Activated CD4-positive, CD25-positive, alpha-beta regulatory T cell treated with anti-CD3 and anti-CD28 coated beads, Interleukin-2, amount 50 U/mL, for 16 hours (primary cell): ENCODE measurements around the gene CENPP.
"Not testable (repeated sequence)": the region's sequence is repeated elsewhere in the genome, so short reads cannot be mapped to it uniquely, and the experiment has no call there.

Experiments used
- DNase-seq: peaks from one replicate; pipeline ENCODE4 v3.0.0-alpha.2; 2020; ENCODE audit warnings: low read depth, low spot score

Gene CENPP

GRCh38 chr9:92535940-92536850, 210.4 kb downstream of the CENPP start, which contains the start of gene ECM2:
TSS of gene ECM2 (minus strand) at chr9:92535990. CDS start at chr9:92522866, 13,124 bp downstream.
- DNase-seq, result no peak

DNA sequence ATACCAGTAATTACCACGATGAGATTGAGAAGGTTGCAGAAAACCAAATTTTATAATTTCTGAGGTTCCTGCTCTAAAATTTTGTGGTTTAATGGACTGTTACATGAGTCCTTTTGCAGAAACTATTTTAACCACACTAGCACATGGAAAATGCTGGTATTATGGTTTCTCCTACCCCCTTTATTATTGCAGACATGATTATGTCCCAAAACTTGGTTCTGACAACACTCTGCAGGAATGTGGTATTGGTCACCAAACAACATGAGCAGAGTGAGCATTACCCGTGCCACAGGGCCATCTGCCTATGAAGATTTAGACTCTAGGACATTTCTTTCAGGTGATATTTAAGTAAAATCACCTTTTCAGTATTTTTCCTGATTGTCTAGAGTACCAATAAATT, 212.8 kb downstream of the CENPP start:
- DNase-seq, result no peak

- no peak for DNase-seq
Observed at GRCh38 chr9:92543972-92544371, 218.2 kb downstream of the CENPP start.

DNA sequence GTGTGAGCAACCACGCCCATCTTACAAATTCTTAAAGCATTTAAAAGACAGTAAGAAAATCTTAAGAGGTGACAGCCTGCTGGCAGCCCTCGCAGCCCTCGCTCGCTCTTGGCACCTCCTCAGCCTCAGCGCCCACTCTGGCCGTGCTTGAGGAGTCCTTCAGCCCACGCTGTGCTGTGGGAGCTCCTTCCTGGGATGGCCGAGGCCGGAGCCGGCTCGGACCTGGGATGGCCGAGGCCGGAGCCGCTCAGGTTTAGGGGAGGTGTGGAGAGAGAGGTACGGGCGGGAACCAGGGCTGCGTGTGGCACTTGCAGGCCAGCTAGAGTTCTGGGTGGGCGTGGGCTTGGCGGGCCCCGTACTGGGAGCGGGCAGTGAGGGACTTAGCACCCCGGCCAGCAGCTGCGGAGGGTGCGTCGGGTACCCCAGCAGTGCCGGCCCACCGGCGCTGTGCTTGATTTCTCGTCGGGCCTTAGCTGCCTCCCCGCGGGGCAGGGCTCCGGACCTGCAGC, 219.3 kb downstream of the CENPP start:
- DNase-seq, result no peak

- no peak for DNase-seq
Observed at GRCh38 chr9:92547356-92547755, 221.6 kb downstream of the CENPP start.

- DNase-seq, result no peak
Observed at GRCh38 chr9:92550765-92551164, 225.0 kb downstream of the CENPP start.

DNA sequence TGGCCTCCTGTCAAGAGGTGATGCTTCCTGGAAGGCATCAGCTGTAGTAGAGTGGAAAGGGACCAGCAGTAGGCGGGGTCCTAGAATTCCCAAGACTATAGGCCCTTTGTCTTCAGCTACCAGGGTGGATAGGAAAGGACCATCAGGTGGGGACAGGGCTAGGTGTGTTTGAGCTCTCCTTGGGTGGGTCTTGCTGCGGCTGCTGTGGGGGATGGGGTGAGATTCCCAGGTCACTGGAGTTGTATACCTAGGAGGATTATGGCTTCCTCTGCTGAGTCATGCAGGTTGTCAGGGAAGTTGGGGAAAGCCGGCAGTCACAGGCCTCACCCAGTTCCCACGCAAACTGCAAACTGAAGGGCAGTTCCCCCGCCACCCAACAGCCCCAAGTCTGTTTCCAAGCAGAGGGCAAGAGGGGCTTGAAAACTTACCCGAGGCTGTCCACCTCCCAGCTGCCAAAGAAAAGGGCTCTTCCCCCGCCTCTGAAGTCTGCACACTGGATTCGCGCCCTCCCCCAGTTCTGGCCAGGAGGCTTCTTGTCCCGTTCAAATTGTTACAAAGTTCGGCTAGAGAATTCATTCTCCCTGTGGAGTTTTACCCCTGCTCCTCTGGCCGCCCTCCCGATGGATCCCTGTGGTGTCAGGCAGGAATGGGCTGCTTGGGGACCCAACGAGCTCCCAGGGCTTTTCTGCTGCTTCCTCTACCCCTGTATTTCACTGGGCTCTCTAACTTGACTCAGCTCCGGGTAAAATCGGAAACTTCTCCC, 233.0 kb downstream of the CENPP start:
- no peak for DNase-seq

DNA sequence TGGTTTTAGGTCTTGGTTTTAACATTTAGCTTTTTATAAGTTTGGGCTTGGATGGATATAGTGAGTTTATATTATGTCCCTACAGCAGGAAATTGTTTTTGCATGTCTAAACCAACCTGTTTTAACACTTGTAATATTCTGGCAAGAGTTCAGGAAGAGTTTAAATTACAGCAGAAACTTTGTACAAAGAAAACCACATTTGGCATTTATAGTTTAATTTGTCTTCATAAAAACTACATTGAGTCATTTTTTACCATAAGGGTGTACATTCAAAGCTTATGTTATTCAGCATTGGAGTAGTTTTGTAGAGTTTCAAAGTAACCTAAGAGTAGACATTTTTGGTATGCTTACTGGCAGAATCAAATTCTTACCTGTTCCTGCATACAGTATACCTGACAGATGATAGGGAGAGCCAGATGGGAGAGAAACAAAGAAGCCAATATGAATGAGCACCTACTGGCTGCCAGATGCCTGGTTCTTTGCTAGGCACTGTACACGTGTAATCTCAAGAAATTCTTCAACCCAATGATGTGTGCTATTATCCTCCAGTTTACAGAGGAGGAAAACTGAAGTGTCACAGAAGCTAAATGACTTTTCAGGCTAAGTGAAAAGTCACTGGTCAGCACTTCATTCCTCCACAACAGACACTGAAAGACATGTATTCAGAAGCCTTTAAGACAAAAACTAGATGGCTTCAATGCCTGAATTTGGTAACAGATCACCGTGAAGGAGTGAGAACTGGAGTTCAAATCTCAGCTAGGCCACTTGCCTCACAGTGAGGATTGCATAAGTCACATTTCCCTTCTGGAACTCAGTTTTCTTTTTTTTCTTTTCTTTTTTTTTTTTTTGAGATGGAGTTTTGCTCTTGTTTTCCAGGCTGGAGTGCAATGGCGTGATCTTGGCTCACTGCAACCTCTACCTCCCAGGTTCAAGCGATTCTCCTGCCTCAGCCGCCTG, 235.9 kb downstream of the CENPP start:
- DNase-seq, result no peak

DNA sequence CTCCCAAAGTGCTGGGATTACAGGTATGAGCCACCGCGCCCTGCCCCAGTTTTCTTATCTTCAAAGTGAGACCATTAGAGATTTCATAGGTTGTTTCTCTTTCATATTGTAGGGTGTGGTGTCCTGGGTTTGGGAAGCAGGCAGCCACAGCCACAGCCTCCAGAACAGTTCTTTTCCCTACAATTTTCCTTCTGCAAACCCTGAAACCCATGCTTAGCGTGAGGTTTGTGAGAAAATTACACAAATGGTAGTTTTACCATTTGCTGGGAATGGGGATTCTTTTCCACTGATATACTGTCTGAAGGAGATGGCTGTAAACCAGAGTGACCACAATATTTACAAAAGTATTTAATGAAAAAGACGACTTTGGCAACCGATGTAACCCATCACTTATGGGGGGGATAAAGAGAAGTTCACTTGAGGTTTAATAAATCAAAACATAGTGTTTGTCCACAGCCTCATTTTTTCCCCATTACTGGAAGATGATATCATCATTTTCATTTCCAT, 236.8 kb downstream of the CENPP start:
- DNase-seq, result no peak

- DNase-seq, result no peak
Observed at GRCh38 chr9:92563116-92564100, 237.7 kb downstream of the CENPP start.

DNA sequence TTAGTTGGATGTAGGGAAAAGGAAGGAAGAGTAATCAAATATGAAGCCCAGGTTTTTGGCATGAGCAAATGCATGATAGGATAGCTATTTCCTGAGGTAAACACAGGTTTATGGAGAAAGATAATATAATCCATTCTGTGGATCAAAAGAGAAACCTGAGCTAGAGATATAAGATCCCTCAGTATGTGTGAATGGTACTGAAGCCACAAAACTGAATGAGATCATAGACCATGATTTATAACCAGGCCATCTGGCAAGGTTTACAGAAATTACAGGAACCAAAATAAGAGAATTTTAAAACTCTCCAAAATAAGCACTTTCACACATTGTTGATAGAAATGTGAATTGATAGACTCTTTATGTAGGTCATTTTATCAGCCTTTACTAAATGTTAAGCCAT, 238.8 kb downstream of the CENPP start:
- DNase-seq, result no peak

- DNase-seq, result no peak
Observed at GRCh38 chr9:92564982-92565381, 239.2 kb downstream of the CENPP start.

DNA sequence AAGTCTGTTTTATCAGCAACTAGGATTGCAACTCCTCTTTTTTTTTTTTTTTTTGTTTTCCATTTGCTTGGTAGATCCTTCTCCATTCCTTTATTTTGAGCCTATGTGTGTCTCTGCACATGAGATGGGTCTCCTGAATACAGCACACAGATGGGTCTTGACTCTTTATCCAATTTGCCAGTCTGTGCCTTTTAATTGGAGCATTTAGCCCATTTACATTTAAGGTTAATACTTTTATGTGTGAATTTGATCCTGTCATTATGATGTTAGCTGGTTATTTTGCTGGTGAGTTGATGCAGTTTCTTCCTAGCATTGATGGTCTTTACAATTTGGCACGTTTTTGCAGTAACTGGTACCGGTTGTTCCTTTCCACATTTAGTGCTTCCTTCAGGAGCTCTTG, 246.1 kb downstream of the CENPP start:
- DNase-seq, result not testable (repeated sequence)

GRCh38 chr9:92573612-92574011, 247.9 kb downstream of the CENPP start:
- DNase-seq, result not testable (repeated sequence)

- DNase-seq, result no peak
Observed at GRCh38 chr9:92576175-92576574, 250.4 kb downstream of the CENPP start.

- DNase-seq, result no peak
Observed at GRCh38 chr9:92589923-92590322, 264.2 kb downstream of the CENPP start.

- no peak for DNase-seq
Observed at GRCh38 chr9:92590377-92590776, 264.6 kb downstream of the CENPP start.

GRCh38 chr9:92592537-92592936, 266.8 kb downstream of the CENPP start:
- no peak for DNase-seq

- no peak for DNase-seq
Observed at GRCh38 chr9:92592946-92593861, 267.5 kb downstream of the CENPP start.
